Activated gamma-delta T cell (primary cell): ENCODE results near the gene EFCAB6.

Experiments used
- DNase-seq: peaks from one replicate; lab custom pipeline; 2025; lab: John Stamatoyannopoulos, UW

The EFCAB6 gene

DNA sequence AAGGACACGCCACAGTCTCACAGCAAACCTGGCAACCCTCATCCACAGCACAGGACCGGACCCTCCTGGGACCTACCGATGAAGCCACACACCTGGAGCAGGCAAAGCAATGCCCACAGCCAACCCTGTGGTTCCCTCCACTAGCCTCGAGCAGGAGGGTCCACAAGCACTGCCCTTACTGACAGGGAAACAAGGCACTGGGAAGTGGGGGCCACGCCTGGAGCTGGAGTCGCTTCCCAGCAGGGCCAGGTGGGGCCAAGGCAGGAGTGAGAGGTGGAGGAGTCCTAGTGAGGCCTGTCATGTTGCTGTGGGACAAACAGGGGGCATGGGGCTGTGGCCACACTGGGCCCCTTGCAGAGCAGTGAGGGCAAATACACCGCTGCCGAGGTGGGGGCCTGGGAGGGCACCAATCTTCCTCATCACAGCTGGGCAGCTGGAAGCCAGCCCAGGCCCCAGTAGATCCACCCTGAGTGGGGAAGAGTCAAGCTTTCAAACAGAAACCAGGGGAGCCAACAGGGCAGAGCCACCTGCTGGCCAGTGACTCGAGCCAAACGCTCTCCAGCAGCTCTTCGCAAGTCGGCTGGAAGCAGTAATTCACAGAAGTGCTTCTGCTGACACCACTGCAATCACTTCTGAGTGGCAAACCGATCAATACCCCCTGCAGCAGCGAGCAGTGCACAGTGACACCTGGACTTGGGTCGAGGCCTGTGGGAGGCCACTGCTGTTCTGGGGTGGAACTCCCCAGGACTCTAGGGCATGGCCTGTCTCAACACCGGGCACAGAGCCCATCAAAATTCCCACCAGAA lies 36.5 kb upstream of the EFCAB6 start:
- DNase-seq: no peak

DNA sequence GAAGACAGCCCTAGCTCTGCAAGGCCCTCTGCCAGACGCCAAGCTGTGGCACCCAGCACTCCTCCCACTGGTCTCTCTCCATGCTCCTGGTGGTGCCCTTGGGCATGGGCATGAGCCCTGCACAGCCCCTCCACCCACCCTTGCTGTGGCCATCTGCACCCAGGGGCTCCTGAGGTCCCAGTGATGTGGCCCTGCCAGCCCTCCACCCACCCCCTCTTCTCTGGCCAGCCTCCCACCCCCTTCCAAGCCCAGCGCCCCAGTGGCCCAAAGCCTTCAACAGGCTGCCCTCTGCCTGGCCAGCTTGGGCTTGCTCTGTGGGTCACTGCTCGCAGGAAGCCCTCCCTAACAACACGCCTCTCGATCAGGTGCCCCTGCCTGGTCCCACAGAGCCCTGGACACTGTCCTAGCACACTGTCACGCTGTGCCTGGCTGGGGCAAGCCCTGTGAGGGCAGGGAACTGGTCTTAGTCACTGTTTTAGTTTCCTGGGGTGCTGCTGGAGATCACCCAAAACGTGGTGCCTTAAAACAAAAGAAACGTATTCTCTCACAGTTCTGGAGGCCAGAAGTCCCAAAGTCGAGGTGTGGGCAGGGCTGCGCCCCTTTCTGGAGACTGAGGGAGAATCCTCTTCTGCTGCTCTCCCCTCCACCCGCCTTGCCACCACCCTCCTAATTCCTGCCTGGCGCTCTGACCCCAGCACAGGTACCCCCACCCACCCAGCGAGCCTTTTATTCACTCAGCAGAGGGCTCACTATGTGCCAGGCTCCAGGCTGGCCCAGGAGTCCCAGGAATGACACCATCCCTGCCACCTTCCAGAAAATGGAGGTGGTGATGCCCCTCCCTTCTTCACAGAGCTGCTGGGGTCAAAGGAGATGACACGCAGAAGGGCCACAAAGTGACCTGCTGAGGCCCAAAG lies 35.5 kb upstream of the EFCAB6 start:
- DNase-seq: no peak

DNA sequence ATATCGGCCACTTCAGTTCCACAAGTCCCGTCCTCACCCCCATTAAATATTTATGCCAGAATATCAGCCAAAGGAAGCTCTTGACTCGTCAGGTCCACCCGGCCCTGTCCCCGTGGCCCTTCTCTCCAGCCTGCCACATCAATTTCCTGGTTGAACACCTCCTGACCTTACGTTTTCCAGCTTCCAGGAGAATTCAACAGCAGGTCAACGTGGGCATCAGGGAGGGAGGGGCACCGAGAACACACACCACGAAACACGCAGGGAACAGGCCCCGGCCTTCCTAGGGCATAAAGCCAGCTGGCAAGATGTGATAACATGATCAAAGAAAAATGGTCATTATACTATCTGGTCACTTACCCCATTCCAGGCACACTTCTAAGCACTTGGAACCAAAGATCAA lies 34.9 kb upstream of the EFCAB6 start:
- DNase-seq: no peak

DNA sequence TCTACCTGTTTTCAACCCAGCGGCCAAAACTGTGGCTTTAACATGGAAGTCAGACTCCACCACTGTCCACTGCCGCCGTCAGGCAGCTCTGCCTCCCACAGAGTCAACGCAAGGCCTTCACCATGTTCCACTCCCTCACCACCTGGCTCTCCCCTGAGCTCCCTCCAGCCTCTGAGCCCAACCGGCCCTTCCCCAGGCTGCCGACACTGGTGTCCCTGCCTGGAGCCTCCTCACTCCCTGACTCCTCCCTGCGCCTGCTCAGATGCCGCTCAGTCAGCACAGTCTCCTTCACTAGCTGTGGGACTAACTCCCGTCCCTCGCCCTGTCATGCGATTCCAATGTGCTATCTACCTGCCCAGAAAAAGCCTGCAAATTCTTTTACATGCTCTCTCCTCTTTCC lies 33.9 kb upstream of the EFCAB6 start:
- DNase-seq: no peak

DNA sequence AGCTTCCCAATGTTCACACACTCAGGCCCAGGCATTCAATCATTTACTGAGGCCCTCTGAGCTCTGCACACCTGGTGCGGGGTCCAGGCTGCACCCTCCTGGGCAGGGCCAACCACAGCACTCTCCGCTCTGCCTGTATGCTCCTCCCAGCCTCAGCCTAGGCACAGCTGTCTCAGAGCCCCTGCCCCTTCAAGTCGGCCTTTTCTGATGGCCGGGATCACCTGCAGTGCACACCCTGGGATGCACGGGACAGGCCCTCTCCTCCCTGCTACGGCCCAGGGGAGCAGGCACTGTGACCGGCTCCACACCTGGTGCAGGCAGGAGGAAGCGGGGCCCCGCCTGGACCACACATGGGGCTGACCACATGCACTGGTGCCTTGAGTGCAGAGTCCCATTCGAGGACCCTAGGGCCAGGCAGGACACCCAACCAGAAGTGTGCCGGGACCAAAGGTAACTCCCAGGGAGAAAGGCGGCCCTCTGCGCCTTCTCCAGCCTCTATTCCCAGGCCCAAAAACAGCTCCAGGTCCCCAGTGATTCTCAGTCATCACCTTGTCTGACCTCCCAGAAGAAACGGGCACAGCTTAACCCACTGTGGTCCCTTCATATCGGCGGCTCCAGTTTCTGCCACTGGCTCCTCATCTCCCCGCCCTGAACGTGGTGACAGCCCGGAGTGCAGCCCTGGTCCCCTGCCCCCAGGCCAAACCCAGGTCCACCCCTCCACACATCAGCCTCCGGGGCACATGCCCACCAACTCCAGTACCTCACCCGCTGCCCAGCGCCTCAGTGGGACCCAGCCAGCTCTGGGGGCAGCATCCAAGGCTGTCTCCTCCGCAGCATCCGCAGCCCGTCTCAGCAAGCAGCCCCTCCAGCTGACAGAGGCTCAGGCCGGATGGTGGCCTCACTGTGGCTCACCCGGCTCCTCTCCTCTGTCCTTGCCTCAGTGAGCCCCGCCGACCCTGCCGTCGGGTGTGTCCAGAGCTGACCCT lies 32.7 kb upstream of the EFCAB6 start:
- DNase-seq: no peak

DNA sequence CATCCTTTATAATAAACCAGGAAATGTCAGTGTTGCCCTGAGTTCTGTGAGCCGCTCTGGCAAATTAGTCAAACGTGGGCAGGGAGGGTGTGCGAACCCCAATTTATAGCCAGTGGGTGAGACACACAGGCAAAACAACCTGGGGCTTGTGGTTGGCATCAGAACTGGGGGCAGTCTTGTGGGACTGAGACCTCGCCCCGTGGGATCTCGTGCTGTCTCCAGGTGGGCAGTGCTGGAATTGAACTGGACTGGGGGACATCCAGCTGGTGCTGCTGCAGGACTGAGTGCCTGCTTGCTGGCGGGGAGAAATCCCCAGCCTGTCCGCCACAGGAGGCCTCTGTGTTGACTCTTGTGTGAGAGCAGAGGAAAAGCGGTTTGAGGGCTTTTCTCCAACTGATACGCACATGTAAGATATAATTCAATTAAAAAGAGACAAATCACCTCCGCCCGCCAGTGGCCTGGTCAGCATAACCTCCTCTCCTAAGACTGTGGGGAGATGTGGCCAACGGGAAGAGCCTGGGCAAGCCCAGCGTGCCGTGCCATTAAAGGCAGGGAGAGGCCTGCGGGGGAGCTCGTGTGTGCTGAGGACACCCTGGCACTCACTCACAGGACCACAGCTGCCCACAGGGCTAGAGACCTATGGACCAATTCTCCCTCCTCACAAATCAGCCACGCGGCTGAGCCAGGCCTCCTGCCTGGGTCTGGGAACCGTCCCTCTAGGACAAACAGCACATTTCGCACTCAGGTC lies 31.9 kb upstream of the EFCAB6 start:
- DNase-seq: no peak

DNA sequence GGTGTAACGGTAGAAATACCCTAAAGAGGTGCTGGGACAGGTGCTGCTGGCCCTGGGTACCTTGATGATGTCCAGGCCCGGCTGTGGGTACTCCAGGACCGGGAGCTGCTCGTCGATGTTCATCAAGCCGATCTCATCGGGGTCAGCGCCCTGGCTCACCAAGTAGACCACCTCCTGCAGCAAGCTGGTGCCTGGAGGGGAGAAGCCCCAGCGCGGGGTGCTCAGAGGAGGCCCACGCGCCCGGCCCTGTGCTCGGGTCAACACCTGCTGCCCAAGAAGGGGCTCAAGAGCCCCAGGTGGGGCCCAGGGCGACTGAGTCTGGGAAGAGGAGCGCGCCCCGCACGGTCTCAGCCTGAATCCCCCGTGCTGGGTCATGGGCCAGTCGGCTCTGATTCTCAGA lies 29.6 kb upstream of the EFCAB6 start:
- DNase-seq: no peak

DNA sequence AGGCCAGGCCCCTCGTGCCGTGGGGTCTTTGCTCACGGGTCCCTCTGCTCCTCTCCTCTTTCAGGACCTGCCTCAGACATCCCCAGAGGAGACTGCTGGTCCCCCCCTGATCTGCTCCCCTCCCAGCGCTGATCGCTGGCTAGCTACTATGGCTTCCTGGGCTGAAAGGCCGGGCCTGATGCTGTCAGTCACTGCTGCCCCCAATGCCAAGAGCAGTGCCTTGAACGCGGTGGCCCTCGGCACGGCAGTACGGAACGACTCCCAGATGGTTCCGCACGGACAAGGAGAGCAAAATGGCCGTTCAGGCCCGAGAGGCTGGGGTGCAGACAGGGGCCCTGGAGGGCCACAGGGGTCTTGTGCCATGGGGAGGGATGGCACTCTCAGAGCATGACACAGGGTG lies 28.7 kb upstream of the EFCAB6 start:
- DNase-seq: no peak

DNA sequence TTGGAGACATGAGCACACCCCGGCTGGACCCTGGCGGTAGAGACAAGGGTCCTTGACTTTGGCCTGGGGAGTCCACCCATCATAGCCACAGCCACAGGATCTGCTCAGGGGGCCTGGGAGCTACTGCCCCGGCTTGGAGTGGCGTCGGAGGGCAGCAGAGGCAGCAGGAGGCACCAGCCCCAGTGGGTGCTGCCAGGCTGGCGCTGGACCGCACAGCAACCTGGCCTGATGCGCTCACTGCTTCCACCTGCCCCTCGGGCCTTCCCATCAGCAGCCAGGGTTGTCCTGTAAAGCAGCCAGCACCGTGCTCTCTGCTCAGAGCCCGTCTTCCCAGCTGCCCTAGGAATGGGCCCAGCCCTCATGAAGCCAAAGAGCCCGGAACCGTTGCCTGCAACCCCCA lies 28.3 kb upstream of the EFCAB6 start:
- DNase-seq: no peak

DNA sequence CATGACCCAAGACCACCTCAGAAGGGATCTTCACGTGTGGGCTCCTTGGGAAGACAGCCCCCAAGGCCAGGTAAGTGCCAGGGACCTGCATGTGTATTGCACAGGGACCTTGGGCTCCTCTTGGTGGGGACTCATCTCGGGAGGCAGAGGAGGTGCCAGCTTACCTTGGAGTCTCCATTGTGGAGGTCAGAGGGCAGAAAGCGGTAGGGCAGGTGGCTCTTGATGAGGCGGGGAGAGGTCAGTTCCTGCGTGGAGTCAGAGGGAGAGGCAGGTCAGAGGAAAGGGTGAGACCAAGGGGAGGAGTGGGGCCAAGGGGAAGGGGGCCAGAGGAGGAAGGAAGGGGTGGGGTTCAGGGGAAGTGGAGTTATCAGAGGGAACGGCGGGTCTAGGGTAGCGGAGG lies 27.7 kb upstream of the EFCAB6 start:
- DNase-seq: no peak

DNA sequence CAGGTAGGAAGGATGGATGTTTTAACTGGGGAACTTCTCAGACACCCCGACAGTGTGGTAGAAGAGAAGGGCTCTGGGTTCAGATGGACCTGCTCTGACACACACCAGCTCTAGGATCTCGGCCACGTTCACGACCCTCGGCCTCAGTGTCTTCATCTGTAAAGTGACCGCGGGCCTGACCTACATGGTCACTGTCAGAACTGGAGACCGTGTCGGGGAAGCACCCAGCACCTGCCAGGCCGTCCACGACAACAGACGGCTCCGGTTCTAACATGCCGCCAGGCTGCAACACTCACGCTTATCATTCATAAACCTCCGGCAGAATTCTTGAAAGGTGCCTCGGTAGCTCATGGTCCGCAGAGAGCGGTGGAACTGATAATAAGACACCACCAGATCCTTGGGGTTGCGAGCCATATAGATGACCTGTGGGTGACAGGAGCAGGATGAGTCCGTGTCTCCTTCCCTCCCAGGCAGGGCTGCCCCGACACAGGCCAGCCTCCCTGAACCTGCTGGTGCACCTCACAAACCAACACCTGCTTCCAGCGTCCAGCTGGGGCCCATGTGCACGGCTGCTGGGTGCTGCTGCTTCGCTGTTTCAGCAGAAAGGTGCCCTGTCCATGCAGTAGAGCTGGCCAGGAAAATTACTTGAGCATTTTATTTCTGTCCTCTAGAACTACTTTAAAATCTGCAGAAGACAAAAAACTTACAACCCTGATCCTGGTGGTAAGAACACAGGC lies 26.6 kb upstream of the EFCAB6 start:
- no peak for DNase-seq

DNA sequence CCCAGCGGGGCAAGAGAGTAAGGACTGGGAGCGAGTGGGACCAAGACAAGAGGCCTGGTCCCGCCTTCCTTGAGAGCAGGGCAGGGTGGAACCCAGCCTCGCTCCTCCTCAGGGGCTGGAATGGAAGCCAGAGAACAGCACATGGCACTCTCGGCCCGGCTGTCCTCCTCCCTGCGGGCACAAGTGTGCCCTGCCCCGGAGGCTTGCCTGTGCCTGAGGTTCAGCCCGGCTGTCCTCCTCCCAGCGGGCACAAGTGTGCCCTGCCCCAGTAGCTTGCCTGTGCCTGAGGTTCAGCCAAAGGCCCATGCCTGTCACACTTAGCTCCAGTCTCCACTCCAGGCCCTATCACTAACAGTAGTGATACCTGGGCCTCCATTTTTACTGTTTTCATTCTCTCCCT lies 26.1 kb upstream of the EFCAB6 start:
- DNase-seq: no peak

DNA sequence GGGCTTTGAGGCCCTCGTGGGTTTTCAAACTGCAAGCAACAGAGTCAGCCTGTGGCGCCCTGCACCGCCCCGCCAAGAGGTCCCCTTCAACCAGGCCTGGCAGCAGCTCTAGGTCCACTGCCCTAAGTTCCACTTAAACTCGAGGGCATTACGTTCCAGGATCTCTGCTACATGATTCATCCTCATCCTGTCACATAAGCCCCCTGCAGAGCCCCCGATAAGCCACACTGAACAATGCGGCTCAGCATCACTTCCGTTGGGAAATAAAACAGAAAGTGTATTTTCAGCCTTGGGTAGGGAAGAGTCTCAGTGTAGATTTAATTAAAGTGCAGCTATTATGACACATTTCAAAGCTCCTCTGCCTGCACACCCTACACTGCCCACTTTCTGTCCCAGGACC lies 25.6 kb upstream of the EFCAB6 start:
- DNase-seq: no peak

DNA sequence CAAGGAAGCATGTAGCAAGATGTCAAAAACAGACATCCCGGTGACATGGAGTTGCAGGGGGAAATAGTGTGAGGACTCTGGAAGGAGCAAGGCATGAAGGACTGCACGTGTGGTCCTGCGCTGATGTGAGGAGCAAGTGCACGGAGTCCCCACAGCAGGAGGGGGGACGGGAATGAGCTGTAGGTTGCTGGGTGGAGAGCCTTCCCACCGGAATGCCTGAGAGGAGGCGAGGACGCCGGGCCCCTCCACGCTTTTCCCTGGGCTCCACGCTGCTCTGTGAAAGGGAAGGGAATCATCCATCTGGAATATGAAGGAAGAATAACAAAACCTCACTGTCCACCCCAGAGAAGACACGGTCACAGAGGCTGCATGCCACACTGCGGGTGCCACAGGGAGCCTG lies 23.6 kb upstream of the EFCAB6 start:
- no peak for DNase-seq

DNA sequence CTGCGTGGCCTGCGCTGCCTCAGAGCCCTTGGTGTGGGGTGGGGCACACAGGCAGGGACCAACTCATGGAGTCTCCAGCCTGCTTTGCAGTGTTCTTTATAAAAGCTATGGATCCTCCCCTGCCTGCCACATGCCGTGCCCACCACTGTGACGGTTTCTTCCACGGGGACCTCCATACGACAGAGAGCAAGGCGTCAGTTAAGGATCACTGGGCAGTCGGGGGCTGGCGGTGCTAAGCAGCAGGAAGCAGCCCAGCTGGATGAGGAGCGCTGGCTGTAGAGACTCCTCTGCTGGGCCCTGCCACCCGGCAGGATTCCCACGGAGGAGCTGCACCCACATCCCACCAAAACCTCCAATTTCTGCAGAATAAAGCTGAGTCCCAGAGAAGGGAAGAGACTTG lies 23.1 kb upstream of the EFCAB6 start:
- no peak for DNase-seq

DNA sequence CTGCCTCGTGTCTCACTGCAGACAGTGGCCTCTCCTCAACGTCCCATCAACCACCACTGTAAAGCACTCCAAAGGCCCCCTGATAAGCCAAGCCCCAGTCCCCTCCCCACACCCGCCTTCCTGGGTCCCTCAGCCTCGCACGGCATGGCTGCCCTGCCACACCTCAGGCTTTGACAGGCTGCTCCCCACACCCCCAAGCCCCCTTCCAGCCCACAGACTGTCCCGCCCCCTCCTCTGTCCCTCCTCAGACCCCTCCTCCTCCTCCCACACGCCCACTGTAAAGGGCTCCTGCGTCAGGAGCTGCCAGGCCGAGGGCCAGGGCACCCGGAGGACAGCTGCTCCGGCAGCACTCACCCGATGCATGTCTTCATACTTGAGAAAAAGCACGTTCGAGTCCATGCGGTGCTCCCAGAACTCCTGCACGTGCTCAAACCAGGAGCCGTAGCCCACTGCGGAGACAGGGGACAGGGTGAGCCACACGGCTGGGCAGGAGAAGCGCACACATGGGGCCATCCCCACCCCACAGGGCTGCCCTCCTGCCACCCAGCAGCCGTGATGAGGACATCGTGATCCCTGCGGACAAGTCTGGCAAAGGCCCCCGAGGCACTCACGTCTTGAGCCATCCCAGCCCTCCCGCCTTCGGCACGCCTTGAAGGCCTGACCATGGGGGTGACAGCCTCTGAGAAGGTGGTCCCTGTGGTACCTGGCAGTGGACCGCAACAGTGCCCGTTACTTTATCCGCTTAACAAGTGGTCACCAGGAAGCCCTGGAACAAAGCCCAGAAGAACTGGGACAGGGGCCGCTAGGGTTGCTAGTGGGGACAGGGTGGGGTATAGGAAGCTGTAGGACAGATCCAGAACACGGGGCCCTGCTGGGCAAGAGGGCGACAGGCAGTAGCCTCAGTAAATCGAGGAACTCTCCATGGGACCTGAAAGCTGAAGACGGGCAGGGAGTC lies 21.5 kb upstream of the EFCAB6 start:
- DNase-seq: no peak

DNA sequence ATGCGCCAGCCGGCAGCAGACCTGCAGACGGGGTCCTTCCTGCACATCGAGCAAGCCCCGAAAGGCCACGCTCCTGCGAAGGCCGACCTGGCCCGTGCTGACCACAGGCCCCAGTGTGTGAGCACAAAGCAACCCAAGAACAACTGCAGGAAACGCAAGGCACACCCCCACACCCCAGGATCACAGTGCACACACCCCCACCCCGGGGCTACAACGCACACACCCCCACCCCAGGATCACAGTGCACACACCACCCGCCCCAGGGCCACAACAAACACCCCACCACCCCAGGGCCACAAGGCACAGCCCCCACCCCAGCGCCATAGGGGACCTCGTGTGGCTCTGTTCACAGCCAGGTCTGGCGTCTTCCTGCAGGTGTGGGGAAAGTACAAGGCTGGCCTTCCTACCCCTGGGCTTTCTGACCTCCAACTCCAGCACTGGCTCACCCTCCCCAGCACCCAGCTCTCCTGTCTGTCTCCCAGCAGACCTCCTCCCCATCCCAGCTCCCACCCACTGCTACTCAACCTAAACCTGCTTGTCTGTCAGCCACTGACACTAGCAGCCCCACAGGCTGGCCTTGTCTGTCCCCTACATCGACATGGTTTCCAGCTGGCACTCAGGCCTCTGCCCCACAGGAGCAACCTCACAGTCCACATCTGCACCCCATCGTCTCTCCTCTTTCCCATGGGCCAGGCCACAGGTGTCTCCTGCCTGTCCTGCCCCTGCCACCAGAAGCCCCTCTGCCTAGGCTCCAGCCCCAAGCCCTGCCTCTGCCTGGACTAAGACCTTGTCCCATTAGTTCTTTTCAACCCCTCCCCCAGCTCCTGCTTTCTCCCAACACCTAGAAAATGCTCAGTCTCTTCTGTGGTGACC lies 20.5 kb upstream of the EFCAB6 start:
- no peak for DNase-seq
